Measurements from ENCODE around the gene RAC3.

DNA sequence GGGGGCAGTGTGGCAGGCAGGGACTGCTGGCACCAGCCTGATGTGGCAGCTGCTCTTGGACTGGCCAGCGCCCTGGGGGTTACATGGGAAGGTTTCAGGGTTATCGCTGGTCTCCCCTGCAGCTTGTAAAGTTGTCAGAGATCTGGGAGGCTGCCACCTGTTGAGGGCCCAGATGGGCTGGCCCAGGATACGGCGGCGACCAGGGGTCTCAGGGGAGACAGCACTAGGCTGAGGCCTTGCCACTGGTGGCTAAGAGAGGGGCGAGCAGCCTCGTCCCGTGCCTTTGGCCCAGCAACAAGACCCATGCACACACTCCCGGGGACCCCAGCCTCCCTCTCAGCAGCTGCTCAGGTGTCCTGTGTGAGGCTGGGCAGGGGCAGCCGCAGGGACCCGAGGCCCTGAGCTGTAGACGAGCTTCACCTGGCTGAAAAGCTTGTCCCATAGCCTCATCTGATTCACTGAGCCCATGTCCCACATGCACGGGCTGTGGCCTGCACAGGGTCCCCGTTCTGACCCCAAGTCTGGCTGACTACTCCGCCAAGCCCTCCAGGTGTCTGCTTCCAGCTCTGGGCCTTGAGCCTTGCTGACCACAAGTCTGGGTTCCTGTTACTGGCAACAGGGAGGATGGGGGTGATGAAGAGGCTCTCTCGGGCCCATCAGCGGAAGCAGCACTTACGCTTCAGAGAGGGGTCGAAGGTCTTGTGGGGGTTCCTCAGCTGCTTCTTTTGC lies 28.0 kb downstream of the RAC3 start:
- TF ChIP-seq, protein P1, sequence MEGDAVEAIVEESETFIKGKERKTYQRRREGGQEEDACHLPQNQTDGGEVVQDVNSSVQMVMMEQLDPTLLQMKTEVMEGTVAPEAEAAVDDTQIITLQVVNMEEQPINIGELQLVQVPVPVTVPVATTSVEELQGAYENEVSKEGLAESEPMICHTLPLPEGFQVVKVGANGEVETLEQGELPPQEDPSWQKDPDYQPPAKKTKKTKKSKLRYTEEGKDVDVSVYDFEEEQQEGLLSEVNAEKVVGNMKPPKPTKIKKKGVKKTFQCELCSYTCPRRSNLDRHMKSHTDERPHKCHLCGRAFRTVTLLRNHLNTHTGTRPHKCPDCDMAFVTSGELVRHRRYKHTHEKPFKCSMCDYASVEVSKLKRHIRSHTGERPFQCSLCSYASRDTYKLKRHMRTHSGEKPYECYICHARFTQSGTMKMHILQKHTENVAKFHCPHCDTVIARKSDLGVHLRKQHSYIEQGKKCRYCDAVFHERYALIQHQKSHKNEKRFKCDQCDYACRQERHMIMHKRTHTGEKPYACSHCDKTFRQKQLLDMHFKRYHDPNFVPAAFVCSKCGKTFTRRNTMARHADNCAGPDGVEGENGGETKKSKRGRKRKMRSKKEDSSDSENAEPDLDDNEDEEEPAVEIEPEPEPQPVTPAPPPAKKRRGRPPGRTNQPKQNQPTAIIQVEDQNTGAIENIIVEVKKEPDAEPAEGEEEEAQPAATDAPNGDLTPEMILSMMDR (IDR thresholded peaks at IDR 0.05 in 4 of 5, conservative IDR thresholded peaks at IDR 0.05 in 1 of 5) = no peak
- TF ChIP-seq POLR2A (IDR thresholded peaks at IDR 0.05) = no peak

All from gastrocnemius medialis (tissue), 4 donors.